HG02943 (cell line): ENCODE measurements around the gene PIGN.

ENCODE experiments used
- ATAC-seq: cut with Tn5 transposase; IDR thresholded peaks from one replicate; pipeline ENCODE4 v1.9.1; 2021; ENCODE audit warnings: mild to moderate bottlenecking, low read depth, moderate library complexity; ENCODE audit not compliant: unreplicated experiment

Gene PIGN

GRCh38 chr18:62186774-62187542 is at the start of gene PIGN, which contains the start of gene RELCH:
TSS of gene PIGN (minus strand) at chr18:62187056. CDS start at chr18:62161353, 25,703 bp downstream.
TSS of gene RELCH (plus strand) at chr18:62187255. CDS start at chr18:62187506, 251 bp downstream.
- ATAC-seq, result peak; percentile 89

GRCh38 chr18:62236252-62236651 is 49.4 kb upstream of the PIGN start:
- no peak for ATAC-seq

GRCh38 chr18:62226047-62226446 is 39.2 kb upstream of the PIGN start:
- ATAC-seq, result no peak

- no peak for ATAC-seq
These were observed 37.4 kb upstream of the PIGN start for GRCh38 chr18:62224229-62224628.

- ATAC-seq, result no peak
These were observed 27.9 kb upstream of the PIGN start for GRCh38 chr18:62214790-62215189.

GRCh38 chr18:62211325-62211828 is 24.5 kb upstream of the PIGN start:
- ATAC-seq, result no peak

- ATAC-seq, result no peak
These were observed 23.3 kb upstream of the PIGN start for GRCh38 chr18:62210138-62210537.

- ATAC-seq, result no peak
These were observed 22.2 kb upstream of the PIGN start for GRCh38 chr18:62209046-62209445.

- ATAC-seq, result no peak
These were observed 19.7 kb upstream of the PIGN start for GRCh38 chr18:62206593-62206992.

GRCh38 chr18:62205824-62206223 is 19.0 kb upstream of the PIGN start:
- no peak for ATAC-seq

- no peak for ATAC-seq
These were observed 15.0 kb upstream of the PIGN start for GRCh38 chr18:62201870-62202269.

- ATAC-seq, result no peak
These were observed 13.5 kb upstream of the PIGN start for GRCh38 chr18:62200121-62200914.

- no peak for ATAC-seq
These were observed 12.8 kb upstream of the PIGN start for GRCh38 chr18:62199629-62200028.

GRCh38 chr18:62198259-62198658 is 11.4 kb upstream of the PIGN start:
- no peak for ATAC-seq

- ATAC-seq, result no peak
These were observed 10.1 kb upstream of the PIGN start for GRCh38 chr18:62196980-62197379.

GRCh38 chr18:62196079-62196478 is 9.2 kb upstream of the PIGN start:
- no peak for ATAC-seq

GRCh38 chr18:62189208-62189607 is 2.4 kb upstream of the PIGN start:
- no peak for ATAC-seq

- peak; percentile 13 for ATAC-seq
These were observed 971 bp upstream of the PIGN start for GRCh38 chr18:62187543-62188510.

GRCh38 chr18:62186499-62186773 is 420 bp downstream of the PIGN start:
- peak; percentile 9 for ATAC-seq

- no peak for ATAC-seq
These were observed 3.2 kb downstream of the PIGN start for GRCh38 chr18:62183578-62184195.
